SK-N-SH treated with all-trans-retinoic acid at 6 μM for 48 hours (cell line): Measurements from ENCODE around the gene VWDE.
"Not testable (repeated sequence)": the region's sequence is repeated elsewhere in the genome, so short reads cannot be mapped to it uniquely, and the experiment has no call there.

Source experiments
- ATAC-seq: fragments of 200-7000 bp; cut with Tn5 transposase; 3 replicates; pipeline ENCODE4 v1.9.1; 2020; ENCODE audit warnings: mild to moderate bottlenecking, moderate library complexity
- ARNTL ChIP-seq: fragments of 450-650 bp; formaldehyde crosslinking; IDR thresholded peaks from 2 replicates; pipeline ENCODE4 v1.5.0; 2020; ENCODE audit warnings: low read depth, mild to moderate bottlenecking, moderate library complexity, borderline replicate concordance
- BACH2 ChIP-seq: fragments of 250-450 bp; sonication (Bioruptor Pico); IDR thresholded peaks from 2 replicates; pipeline ENCODE4 v1.9.0; 2021; ENCODE audit warnings: mild to moderate bottlenecking, borderline replicate concordance
- ESRRG ChIP-seq: fragments of 250-450 bp; sonication (Bioruptor Pico); IDR thresholded peaks from 2 replicates; pipeline ENCODE4 v1.6.1; 2021; ENCODE audit warnings: mild to moderate bottlenecking
- ISL1 ChIP-seq: fragments of 250-450 bp; sonication (Bioruptor Pico); IDR thresholded peaks from 2 replicates; pipeline ENCODE4 v2.1.2; 2022; ENCODE audit warnings: mild to moderate bottlenecking, moderate library complexity
- OSR1 ChIP-seq: fragments of 250-450 bp; sonication (Bioruptor Pico); IDR thresholded peaks from 2 replicates; pipeline ENCODE4 v1.8.0; 2022; ENCODE audit warnings: moderate library complexity, mild to moderate bottlenecking, inconsistent platforms
- PPARA ChIP-seq: fragments of 250-450 bp; sonication (Bioruptor Pico); IDR thresholded peaks from 2 replicates; pipeline ENCODE4 v1.5.0; 2020; ENCODE audit warnings: mild to moderate bottlenecking, borderline replicate concordance
- RARB ChIP-seq: fragments of 250-450 bp; sonication (Bioruptor Pico); IDR thresholded peaks from 2 replicates; pipeline ENCODE4 v1.8.0; 2021; ENCODE audit warnings: mild to moderate bottlenecking, moderate library complexity
- SNAI2 ChIP-seq: fragments of 250-450 bp; sonication (Bioruptor Pico); IDR thresholded peaks from 2 replicates; pipeline ENCODE4 v1.5.0; 2020; ENCODE audit warnings: mild to moderate bottlenecking, moderate library complexity
- TCF4 ChIP-seq: fragments of 250-450 bp; sonication (Bioruptor Pico); IDR thresholded peaks from 2 replicates; pipeline ENCODE4 v1.8.0; 2021; ENCODE audit warnings: mild to moderate bottlenecking, moderate library complexity, borderline replicate concordance
- TOX ChIP-seq: fragments of 250-450 bp; sonication (Bioruptor Pico); IDR thresholded peaks from 2 replicates; pipeline ENCODE4 v1.8.0; 2021; ENCODE audit warnings: mild to moderate bottlenecking, moderate library complexity, borderline replicate concordance
- ZC3H10 ChIP-seq: fragments of 250-450 bp; sonication (Bioruptor Pico); IDR thresholded peaks from 2 replicates; pipeline ENCODE4 v1.5.1; 2021; ENCODE audit warnings: mild to moderate bottlenecking, moderate library complexity
- ZFP30 ChIP-seq: fragments of 450-650 bp; formaldehyde crosslinking; IDR thresholded peaks from 2 replicates; pipeline ENCODE4 v1.5.0; 2022; ENCODE audit warnings: mild to moderate bottlenecking, moderate library complexity
- ZNF565 ChIP-seq: fragments of 450-650 bp; formaldehyde crosslinking; conservative IDR thresholded peaks from 2 replicates; pipeline ENCODE4 v1.5.0; 2020; ENCODE audit warnings: low read depth, mild to moderate bottlenecking, moderate library complexity
- ZNF70 ChIP-seq: fragments of 450-650 bp; formaldehyde crosslinking; IDR thresholded peaks from 2 replicates; pipeline ENCODE4 v1.5.0; 2020; ENCODE audit warnings: mild to moderate bottlenecking, moderate library complexity
- TF ChIP-seq, protein P1 (sequence below): fragments of 250-450 bp; sonication (Bioruptor Pico); IDR thresholded peaks from 2 replicates; pipeline ENCODE4 v1.5.1; 2020; ENCODE audit warnings: low read depth, mild to moderate bottlenecking, moderate library complexity
- TF ChIP-seq, protein P2 (sequence below): fragments of 250-450 bp; sonication (Bioruptor Pico); IDR thresholded peaks from 2 replicates; pipeline ENCODE4 v1.8.0; 2020; ENCODE audit warnings: mild to moderate bottlenecking, moderate library complexity, borderline replicate concordance
- TF ChIP-seq, protein P3 (sequence below): fragments of 250-450 bp; sonication (Bioruptor Pico); IDR thresholded peaks from 2 replicates; pipeline ENCODE4 v1.8.0; 2021; ENCODE audit warnings: low read depth, mild to moderate bottlenecking, moderate library complexity, borderline replicate concordance
- TF ChIP-seq, protein P4 (sequence below): fragments of 250-450 bp; sonication (Bioruptor Pico); IDR thresholded peaks from 2 replicates; pipeline ENCODE4 v1.5.1; 2021; ENCODE audit warnings: mild to moderate bottlenecking, moderate library complexity

VWDE gene

DNA sequence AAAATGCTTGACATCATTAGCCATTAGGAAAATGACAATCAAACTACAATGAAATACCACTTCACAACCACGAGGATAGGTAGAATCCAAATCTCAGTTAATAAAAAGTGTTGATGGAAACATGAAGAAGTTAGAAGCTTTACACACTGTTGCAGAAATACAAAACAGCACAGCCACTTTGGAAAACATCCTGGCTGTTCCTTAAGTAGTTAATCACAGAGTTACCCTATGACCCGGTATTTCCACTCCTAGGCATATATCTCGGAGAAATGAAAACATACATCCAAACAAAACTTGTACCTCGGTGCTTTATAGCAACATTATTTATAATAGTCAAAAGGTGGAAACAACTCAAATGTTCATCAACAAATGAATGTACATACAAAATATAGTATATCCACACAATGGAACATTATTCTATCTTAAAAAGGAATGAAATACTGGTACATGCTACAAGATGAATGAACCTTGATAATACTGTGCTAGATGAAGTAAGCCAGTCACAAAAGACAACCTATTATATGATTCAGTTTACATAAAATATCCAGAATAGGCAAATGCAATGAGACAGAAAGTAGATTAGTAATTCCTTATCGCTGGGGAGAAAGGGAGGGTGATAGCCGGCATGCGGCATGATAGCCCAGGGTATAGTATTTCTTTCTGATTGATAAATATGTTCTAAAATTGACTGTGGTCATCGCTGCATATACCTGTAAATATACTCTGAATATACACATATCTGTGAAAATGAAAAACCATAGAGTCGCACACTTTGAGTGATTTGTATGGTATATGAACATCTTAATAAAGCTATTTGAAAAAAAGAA is 1.9 kb downstream of the VWDE start:
- no peak for ATAC-seq
- no peak for TF ChIP-seq ARNTL (CRISPR knock-in tag)
- TF ChIP-seq, protein P1, sequence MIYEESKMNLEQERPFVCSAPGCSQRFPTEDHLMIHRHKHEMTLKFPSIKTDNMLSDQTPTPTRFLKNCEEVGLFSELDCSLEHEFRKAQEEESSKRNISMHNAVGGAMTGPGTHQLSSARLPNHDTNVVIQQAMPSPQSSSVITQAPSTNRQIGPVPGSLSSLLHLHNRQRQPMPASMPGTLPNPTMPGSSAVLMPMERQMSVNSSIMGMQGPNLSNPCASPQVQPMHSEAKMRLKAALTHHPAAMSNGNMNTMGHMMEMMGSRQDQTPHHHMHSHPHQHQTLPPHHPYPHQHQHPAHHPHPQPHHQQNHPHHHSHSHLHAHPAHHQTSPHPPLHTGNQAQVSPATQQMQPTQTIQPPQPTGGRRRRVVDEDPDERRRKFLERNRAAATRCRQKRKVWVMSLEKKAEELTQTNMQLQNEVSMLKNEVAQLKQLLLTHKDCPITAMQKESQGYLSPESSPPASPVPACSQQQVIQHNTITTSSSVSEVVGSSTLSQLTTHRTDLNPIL (CRISPR knock-in tag) = no peak
- TF ChIP-seq SNAI2 (CRISPR knock-in tag) = no peak
- TF ChIP-seq ZNF565 (CRISPR knock-in tag) = no peak
- no peak for TF ChIP-seq RARB (CRISPR knock-in tag)
- no peak for TF ChIP-seq ESRRG (CRISPR knock-in tag)
- no peak for TF ChIP-seq ZNF70
- TF ChIP-seq BACH2 (CRISPR knock-in tag) = no peak
- no peak for TF ChIP-seq ZC3H10 (CRISPR knock-in tag)
- no peak for TF ChIP-seq ISL1 (CRISPR knock-in tag)

DNA sequence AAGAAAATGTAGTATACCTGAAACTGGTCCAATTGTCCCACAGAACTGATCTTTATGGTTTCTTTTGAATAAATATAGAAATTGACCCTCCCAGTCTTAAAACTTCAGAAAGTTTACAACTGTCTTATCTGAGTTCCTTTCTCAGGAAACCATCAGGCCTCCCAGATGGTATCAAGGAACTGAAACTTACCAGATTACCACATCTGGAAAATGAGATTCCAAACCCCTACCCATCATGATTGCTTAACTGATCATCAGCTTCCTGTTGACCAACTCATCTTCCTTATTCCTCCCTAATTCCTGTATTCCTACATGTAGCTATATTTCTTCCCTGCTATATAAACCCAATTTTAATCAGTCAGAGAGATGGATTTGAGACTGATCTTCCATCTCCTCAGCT is 5.5 kb downstream of the VWDE start:
- TF ChIP-seq SNAI2 (CRISPR knock-in tag) (no peak), ZFP30 (CRISPR knock-in tag) (no peak), OSR1 (CRISPR knock-in tag) (no peak)
- no peak for ATAC-seq

DNA sequence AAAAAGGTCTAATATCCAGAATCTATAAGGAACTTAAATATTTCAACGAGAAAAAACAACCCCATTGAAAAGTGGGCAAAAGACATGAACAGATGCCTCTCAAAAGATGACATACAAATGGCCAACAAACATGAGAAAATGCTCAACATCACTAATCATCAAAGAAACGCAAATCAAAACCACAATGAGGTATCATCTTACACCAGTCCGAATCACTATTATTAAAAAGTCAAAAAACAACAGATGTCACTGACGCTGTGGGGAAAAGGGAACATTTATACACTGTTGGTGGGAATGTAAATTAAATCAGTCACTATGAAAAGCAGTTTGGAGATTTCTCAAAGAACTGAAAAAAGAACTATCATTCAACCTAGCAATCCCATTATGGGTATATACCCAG is 6.0 kb downstream of the VWDE start:
- TF ChIP-seq, protein P2, sequence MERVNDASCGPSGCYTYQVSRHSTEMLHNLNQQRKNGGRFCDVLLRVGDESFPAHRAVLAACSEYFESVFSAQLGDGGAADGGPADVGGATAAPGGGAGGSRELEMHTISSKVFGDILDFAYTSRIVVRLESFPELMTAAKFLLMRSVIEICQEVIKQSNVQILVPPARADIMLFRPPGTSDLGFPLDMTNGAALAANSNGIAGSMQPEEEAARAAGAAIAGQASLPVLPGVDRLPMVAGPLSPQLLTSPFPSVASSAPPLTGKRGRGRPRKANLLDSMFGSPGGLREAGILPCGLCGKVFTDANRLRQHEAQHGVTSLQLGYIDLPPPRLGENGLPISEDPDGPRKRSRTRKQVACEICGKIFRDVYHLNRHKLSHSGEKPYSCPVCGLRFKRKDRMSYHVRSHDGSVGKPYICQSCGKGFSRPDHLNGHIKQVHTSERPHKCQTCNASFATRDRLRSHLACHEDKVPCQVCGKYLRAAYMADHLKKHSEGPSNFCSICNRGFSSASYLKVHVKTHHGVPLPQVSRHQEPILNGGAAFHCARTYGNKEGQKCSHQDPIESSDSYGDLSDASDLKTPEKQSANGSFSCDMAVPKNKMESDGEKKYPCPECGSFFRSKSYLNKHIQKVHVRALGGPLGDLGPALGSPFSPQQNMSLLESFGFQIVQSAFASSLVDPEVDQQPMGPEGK (CRISPR knock-in tag) = no peak
- TF ChIP-seq, protein P3, sequence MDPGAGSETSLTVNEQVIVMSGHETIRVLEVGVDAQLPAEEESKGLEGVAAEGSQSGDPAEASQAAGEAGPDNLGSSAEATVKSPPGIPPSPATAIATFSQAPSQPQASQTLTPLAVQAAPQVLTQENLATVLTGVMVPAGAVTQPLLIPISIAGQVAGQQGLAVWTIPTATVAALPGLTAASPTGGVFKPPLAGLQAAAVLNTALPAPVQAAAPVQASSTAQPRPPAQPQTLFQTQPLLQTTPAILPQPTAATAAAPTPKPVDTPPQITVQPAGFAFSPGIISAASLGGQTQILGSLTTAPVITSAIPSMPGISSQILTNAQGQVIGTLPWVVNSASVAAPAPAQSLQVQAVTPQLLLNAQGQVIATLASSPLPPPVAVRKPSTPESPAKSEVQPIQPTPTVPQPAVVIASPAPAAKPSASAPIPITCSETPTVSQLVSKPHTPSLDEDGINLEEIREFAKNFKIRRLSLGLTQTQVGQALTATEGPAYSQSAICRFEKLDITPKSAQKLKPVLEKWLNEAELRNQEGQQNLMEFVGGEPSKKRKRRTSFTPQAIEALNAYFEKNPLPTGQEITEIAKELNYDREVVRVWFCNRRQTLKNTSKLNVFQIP (CRISPR knock-in tag) = no peak
- TF ChIP-seq TOX (no peak), ESRRG (CRISPR knock-in tag) (no peak), ZFP30 (CRISPR knock-in tag) (no peak), SNAI2 (CRISPR knock-in tag) (no peak), TCF4 (CRISPR knock-in tag) (no peak), ZNF565 (CRISPR knock-in tag) (no peak), RARB (CRISPR knock-in tag) (no peak)
- ATAC-seq = no peak

DNA sequence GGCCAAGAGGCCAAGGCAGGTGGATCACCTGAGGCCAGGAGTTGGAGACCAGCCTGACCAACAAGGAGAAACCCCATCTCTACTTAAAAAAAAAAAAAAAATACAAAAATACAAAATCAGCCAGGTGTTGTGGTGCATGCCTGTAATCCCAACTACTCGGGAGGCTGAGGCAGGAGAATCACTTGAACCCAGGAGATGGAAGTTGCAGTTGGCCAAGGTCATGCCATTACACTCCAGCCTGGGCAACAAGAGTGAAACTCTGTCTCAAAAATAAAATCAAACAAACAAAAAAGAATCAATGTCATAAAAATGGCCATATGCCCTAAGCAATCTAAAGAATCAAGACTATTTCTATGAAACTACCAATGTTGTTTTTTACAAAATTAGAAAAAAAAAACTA is 7.0 kb downstream of the VWDE start:
- not testable (repeated sequence) for ATAC-seq

DNA sequence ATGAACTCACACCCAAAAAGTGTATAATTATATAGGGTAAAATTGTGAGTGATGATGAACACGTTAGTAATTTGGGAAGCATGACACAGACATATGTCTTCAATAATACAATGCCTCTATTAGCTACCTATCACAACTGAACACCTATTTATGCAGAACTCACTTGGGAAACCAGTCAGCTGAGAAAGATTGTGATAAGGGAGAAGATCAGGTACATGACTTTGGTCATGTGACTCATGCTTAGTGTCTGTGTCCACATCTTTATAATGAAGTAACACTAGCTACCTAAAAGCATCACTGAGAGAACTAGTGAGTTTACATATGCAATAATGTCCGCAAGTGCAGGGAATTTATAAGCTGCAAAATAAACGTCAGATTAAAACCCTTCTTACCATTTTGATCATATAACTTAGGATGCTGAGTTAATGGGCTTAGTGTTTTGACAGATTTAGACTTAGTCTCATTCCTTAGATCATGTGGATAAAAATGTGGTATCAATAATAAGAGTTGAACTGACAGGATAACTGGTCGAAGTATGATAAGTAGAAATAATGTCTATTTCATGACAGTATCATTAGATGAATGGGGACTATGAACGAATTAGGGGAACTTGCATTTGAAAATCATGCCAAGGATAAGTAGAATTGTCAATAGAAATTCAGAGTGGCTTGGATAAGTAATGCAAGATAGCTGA is 11.6 kb downstream of the VWDE start:
- ATAC-seq = no peak
- TF ChIP-seq, protein P4, sequence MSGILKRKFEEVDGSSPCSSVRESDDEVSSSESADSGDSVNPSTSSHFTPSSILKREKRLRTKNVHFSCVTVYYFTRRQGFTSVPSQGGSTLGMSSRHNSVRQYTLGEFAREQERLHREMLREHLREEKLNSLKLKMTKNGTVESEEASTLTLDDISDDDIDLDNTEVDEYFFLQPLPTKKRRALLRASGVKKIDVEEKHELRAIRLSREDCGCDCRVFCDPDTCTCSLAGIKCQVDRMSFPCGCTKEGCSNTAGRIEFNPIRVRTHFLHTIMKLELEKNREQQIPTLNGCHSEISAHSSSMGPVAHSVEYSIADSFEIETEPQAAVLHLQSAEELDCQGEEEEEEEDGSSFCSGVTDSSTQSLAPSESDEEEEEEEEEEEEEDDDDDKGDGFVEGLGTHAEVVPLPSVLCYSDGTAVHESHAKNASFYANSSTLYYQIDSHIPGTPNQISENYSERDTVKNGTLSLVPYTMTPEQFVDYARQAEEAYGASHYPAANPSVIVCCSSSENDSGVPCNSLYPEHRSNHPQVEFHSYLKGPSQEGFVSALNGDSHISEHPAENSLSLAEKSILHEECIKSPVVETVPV (CRISPR knock-in tag) = no peak
- TF ChIP-seq, protein P2 (CRISPR knock-in tag) = no peak
- TF ChIP-seq BACH2 (CRISPR knock-in tag) (no peak), ARNTL (CRISPR knock-in tag) (no peak), PPARA (CRISPR knock-in tag) (no peak)
